Peyer's patch (tissue), 4 donors: ENCODE results near the gene PCDHGA5. TPM values are rescaled to one million over a fixed set of nuclear protein-coding genes. Genes with fewer than 3 reads are reported as not detected.
A peak's percentile ranks its signal among the peaks of the same experiment; 100 is the strongest.
"Not testable (repeated sequence)": the region's sequence is repeated elsewhere in the genome, so short reads cannot be mapped to it uniquely, and the experiment has no call there.

Source experiments
- DNase-seq, 3 donors: peaks; one replicate each; pipeline ENCODE4 v3.0.0-alpha.2; 2017 to 2019
- H3K27ac ChIP-seq, 4 donors: fragments of 200-600 bp; sonication (generic); one replicate each; pipeline ENCODE4 v1.5.1; 2016 to 2019
- H3K27me3 ChIP-seq, 2 donors: fragments of 200-600 bp; sonication (generic); one replicate each; pipeline ENCODE4 v1.5.1; 2019
- H3K36me3 ChIP-seq, 3 donors: fragments of 200-600 bp; sonication (generic); one replicate each; pipeline ENCODE4 v1.5.1; 2016 to 2019
- H3K4me1 ChIP-seq, 4 donors: fragments of 200-600 bp; sonication (generic); one replicate each; pipeline ENCODE4 v1.5.1; 2016 to 2019
- H3K4me3 ChIP-seq, 4 donors: fragments of 200-600 bp; sonication (generic); 1 replicate in 3 of 4; 2 replicates in 1 of 4; pipeline ENCODE4 v1.5.1; 2016 to 2019; ENCODE audit warnings: mild to moderate bottlenecking in 1 of 4
- H3K9me3 ChIP-seq, 4 donors: fragments of 200-600 bp; sonication (generic); one replicate each; pipeline ENCODE4 v1.5.1; 2016 to 2019; ENCODE audit warnings: mild to moderate bottlenecking in 1 of 4
- POLR2A ChIP-seq, 2 donors: fragments of 450-650 bp; IDR thresholded peaks; one replicate each; pipeline ENCODE4 v1.5.1; 2017; ENCODE audit warnings: antibody characterized with exemption in 2 of 2, mild to moderate bottlenecking in 2 of 2, moderate library complexity in 2 of 2
- total RNA-seq, 4 donors: library from RNA; depleted of rRNA; stranded (reverse); fragments of >200 nt; gene quantifications; one replicate each; pipeline ENCODE4 v1.1.0, GENCODE V29; 2016
- TF ChIP-seq, protein P1 (sequence below), 6 experiments: fragments of 450-650 bp in 4 of 6; fragments of 200-600 bp in 2 of 6; sonication (generic) in 1 of 6; IDR thresholded peaks; one replicate each; pipeline ENCODE4 v1.5.1; 2017 to 2019; ENCODE audit warnings: antibody characterized with exemption in 6 of 6, mild to moderate bottlenecking in 3 of 6, moderate library complexity in 1 of 6

The PCDHGA5 gene
- total RNA-seq, 4 donors from 2014 or later: 0.94 to 10.7 (median 1.7) TPM

DNA sequence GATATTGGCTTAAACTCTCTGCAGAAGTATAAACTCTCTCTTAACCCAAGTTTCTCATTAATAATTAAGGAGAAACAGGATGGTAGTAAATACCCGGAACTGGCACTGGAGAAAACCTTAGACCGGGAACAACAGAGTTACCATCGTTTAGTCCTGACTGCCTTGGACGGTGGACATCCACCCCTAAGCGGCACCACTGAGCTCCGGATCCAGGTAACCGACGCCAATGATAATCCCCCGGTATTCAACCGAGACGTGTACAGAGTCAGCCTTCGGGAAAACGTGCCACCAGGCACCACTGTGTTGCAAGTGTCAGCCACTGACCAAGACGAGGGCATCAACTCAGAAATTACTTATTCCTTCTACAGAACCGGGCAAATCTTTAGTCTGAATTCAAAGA lies 34.6 kb downstream of the PCDHGA5 start:
- TF ChIP-seq, protein P1, sequence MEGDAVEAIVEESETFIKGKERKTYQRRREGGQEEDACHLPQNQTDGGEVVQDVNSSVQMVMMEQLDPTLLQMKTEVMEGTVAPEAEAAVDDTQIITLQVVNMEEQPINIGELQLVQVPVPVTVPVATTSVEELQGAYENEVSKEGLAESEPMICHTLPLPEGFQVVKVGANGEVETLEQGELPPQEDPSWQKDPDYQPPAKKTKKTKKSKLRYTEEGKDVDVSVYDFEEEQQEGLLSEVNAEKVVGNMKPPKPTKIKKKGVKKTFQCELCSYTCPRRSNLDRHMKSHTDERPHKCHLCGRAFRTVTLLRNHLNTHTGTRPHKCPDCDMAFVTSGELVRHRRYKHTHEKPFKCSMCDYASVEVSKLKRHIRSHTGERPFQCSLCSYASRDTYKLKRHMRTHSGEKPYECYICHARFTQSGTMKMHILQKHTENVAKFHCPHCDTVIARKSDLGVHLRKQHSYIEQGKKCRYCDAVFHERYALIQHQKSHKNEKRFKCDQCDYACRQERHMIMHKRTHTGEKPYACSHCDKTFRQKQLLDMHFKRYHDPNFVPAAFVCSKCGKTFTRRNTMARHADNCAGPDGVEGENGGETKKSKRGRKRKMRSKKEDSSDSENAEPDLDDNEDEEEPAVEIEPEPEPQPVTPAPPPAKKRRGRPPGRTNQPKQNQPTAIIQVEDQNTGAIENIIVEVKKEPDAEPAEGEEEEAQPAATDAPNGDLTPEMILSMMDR (IDR thresholded peaks at IDR 0.05): no peak
- no peak for TF ChIP-seq POLR2A (IDR thresholded peaks at IDR 0.05)
- no peak for DNase-seq
- no peak overlapping the region for H3K4me3 ChIP-seq
- no peaks in the 10 kb centered on the region for H3K27me3 ChIP-seq
- H3K36me3 ChIP-seq: no peaks in the 10 kb centered on the region
- no peak overlapping the region for H3K27ac ChIP-seq
- no peaks in the 10 kb centered on the region for H3K4me1 ChIP-seq
- peaks cover 0 to 59% (median 20%) of the 10 kb centered on the region in 4 donors for H3K9me3 ChIP-seq

DNA sequence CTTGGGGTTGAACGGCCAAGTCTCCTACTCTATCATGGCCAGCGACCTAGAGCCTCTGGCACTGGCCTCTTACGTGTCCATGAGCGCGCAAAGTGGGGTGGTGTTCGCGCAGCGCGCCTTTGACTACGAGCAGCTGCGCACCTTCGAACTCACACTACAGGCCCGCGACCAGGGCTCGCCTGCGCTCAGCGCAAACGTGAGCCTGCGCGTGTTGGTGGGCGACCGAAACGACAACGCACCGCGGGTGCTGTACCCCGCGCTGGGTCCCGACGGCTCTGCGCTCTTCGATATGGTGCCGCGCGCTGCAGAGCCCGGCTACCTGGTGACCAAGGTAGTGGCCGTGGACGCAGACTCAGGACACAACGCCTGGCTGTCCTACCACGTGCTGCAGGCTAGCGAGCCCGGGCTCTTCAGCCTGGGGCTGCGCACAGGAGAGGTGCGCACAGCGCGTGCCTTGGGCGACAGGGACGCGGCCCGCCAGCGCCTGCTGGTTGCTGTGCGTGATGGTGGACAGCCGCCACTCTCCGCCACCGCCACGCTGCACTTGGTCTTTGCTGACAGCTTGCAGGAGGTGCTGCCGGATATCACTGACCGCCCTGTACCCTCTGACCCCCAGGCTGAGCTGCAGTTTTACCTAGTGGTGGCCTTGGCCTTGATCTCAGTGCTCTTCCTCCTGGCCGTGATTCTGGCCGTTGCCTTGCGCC lies 35.7 kb downstream of the PCDHGA5 start:
- TF ChIP-seq, protein P1 (IDR thresholded peaks at IDR 0.05): no peak
- TF ChIP-seq POLR2A (IDR thresholded peaks at IDR 0.05): no peak
- Histone ChIP-seq H3K36me3 (no peaks in the 10 kb centered on the region), H3K4me3 (no peak overlapping the region), H3K27me3 (no peaks in the 10 kb centered on the region), H3K4me1 (no peaks in the 10 kb centered on the region), H3K27ac (no peak overlapping the region), H3K9me3 (peaks cover 0 to 53% (median 15%) of the 10 kb centered on the region in 4 donors)
- no peak for DNase-seq

DNA sequence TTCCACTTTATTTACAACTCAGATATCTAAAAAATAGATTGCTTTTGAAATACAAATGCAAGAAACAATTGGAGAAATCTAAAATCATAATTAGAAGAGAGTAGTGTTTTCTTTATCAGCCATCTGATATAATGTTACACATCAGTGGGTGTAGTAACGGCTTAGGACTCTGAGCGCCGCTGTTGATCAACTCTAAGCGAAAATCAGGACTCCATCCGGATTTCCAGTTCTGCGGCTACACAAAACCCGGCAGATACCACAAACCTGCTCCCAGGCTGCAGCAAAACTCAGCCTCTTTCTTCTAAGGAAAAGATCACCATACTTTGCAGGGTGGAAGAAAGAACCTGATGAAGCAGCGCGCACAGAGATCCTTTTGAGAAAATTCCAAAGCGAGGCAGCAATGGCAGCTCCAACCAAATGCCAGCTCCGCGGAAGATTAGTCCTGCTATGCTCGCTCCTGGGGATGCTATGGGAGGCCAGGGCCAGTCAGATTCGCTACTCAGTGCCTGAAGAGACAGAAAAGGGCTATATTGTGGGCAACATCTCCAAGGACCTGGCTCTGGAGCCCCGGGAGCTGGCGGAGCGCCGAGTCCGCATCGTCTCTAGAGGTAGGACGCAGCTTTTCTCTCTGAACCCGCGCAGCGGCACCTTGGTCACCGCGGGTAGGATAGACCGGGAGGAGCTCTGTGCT lies 38.7 kb downstream of the PCDHGA5 start, which contains the start of gene PCDHGA9:
Gene PCDHGA9 (plus strand): TSS at position 226 of the 691 bp plus-strand sequence. CDS start 175 bp downstream, at position 401.
- no peaks in the 10 kb centered on the region for H3K4me1 ChIP-seq
- H3K9me3 ChIP-seq: peaks cover 0 to 58% (median 14%) of the 10 kb centered on the region in 4 donors
- DNase-seq: no peak
- peak within 1 kb of the TSS in 1 of 4 donors; percentile 10 for H3K4me3 ChIP-seq
- no peaks in the 10 kb centered on the region for H3K36me3 ChIP-seq
- no peaks in the 10 kb centered on the region for H3K27me3 ChIP-seq
- H3K27ac ChIP-seq: no peak within 1 kb of the TSS
- TF ChIP-seq, protein P1 (IDR thresholded peaks at IDR 0.05): peak in 3 of 6 experiments; percentile 32 to 37 (median 35)
- TF ChIP-seq POLR2A (IDR thresholded peaks at IDR 0.05): no peak

DNA sequence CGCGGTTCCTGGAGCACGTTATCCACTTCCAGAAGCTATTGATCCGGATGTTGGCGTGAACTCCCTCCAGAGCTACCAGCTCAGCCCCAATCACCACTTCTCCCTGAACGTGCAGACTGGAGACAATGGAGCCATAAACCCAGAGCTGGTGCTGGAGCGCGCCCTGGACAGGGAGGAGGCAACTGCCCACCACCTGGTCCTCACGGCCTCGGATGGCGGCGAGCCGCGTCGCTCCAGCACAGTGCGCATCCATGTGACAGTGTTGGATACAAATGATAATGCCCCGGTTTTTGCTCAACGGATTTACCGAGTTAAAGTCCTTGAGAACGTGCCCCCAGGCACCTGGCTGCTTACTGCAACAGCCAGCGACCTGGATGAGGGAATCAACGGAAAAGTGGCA lies 39.4 kb downstream of the PCDHGA5 start:
- Histone ChIP-seq H3K4me3 (no peak overlapping the region), H3K27me3 (no peaks in the 10 kb centered on the region), H3K9me3 (peaks cover 0 to 63% (median 14%) of the 10 kb centered on the region in 4 donors), H3K4me1 (no peaks in the 10 kb centered on the region), H3K36me3 (no peaks in the 10 kb centered on the region), H3K27ac (no peak overlapping the region)
- no peak for DNase-seq
- no peak for TF ChIP-seq POLR2A (IDR thresholded peaks at IDR 0.05)
- TF ChIP-seq, protein P1 (IDR thresholded peaks at IDR 0.05): no peak

DNA sequence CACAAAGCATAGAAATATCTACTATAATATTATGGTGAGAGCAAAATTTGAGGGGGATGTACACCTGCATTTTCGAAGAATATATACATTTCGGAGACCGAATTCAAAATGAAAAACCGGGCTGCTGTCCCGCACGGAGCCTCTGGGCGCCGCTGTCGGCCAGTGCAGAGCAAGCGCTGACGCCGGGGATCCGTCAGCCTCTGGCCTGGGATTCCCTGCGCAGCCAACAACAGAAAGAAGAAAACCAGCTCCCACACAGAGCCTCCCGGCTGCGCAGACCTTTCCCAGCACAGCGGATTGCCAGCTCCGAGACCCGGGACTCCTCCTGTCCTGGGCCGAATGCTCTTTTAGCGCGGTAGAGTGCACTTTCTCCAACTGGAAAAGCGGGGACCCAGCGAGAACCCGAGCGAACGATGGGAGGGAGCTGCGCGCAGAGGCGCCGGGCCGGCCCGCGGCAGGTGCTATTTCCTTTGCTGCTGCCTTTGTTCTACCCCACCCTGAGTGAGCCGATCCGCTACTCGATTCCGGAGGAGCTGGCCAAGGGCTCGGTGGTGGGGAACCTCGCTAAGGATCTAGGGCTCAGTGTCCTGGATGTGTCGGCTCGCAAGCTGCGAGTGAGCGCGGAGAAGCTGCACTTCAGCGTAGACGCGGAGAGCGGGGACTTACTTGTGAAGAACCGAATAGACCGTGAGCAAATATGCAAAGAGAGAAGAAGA lies 44.0 kb downstream of the PCDHGA5 start, which contains the start of gene PCDHGB6:
Gene PCDHGB6 (plus strand): TSS at position 232 of the 716 bp plus-strand sequence. CDS start 182 bp downstream, at position 414.
- DNase-seq, H3K4me1 ChIP-seq, H3K27ac ChIP-seq, H3K27me3 ChIP-seq, H3K36me3 ChIP-seq: not testable (repeated sequence)
- Histone ChIP-seq H3K4me3 (peak within 1 kb of the TSS in 2 of 4 donors; percentile 30 to 37), H3K9me3 (peaks cover 0 to 69% (median 13%) of the 10 kb centered on the region in 4 donors)
- TF ChIP-seq, protein P1 (IDR thresholded peaks at IDR 0.05): peak in 4 of 6 experiments; percentile 25 to 53 (median 46)
